ENCODE data around the gene STYK1.

Gene STYK1

GRCh38 chr12:10716277-10716676 lies 42.4 kb upstream of the STYK1 start:
- H3K27me3 ChIP-seq (ENCODE audit: insufficient read depth, low read length, poor library complexity, severe bottlenecking) = no peaks in the 10 kb centered on the region
- H4K20me1 ChIP-seq (ENCODE audit: insufficient read depth, low read length, poor library complexity, severe bottlenecking) = peaks cover 32% of the 10 kb centered on the region
- peak overlapping the region; percentile 74 for H3K4me2 ChIP-seq (ENCODE audit: low read depth, low read length, poor library complexity, severe bottlenecking)
- no peaks in the 10 kb centered on the region for H3K9me2 ChIP-seq (replicated peaks; ENCODE audit: low read depth, low read length)
- peak overlapping the region; percentile 94 for H3K4me3 ChIP-seq (ENCODE audit: low read length, poor library complexity, severe bottlenecking)
- H3K9ac ChIP-seq (ENCODE audit: low read depth, low read length, poor library complexity, severe bottlenecking) = peak overlapping the region; percentile 56
- peaks cover 36% of the 10 kb centered on the region; the same call in 1 of the 2 replicates for H3K36me3 ChIP-seq (ENCODE audit: insufficient read depth, low read length)
- H3K9me3 ChIP-seq (ENCODE audit: insufficient read depth, low read depth, low read length) = no peaks in the 10 kb centered on the region
- H3K79me2 ChIP-seq (ENCODE audit: insufficient read depth, low read length) = peaks cover 61% of the 10 kb centered on the region
- H2AFZ ChIP-seq (ENCODE audit: low read length) = no peak overlapping the region
- peaks cover 47% of the 10 kb centered on the region for H3K4me1 ChIP-seq (ENCODE audit: insufficient read depth, low read length, poor library complexity, severe bottlenecking)
- TF ChIP-seq, protein P1, sequence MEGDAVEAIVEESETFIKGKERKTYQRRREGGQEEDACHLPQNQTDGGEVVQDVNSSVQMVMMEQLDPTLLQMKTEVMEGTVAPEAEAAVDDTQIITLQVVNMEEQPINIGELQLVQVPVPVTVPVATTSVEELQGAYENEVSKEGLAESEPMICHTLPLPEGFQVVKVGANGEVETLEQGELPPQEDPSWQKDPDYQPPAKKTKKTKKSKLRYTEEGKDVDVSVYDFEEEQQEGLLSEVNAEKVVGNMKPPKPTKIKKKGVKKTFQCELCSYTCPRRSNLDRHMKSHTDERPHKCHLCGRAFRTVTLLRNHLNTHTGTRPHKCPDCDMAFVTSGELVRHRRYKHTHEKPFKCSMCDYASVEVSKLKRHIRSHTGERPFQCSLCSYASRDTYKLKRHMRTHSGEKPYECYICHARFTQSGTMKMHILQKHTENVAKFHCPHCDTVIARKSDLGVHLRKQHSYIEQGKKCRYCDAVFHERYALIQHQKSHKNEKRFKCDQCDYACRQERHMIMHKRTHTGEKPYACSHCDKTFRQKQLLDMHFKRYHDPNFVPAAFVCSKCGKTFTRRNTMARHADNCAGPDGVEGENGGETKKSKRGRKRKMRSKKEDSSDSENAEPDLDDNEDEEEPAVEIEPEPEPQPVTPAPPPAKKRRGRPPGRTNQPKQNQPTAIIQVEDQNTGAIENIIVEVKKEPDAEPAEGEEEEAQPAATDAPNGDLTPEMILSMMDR (conservative IDR thresholded peaks at IDR 0.05; ENCODE audit: low read length) = no peak
- TF ChIP-seq EZH2phosphoT487 (IDR thresholded peaks at IDR 0.05; ENCODE audit: borderline replicate concordance) = no peak
- H3F3A ChIP-seq (ENCODE audit: low read depth) = peaks cover 2% of the 10 kb centered on the region; the same call in 1 of the 2 replicates

DNA sequence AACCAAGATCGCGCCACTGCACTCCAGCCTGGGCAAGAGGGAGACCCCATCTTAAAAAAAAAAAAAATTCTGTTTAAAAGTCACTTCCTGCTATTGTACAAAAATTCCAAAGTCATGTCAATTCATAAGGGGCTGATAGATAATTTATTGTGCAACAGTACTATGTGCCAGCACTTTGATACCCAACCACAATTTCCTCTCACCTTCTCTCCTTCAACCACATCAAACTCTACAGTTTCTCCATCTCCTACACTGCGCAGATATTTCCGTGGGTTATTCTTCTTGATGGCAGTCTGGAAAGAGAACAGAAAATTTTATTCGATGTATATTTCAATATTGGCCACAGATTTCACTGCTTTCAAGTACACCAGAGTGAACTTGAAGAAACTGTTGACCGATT lies 41.6 kb upstream of the STYK1 start:
- peaks cover 43% of the 10 kb centered on the region for H3K4me1 ChIP-seq (ENCODE audit: insufficient read depth, low read length, poor library complexity, severe bottlenecking)
- peaks cover 53% of the 10 kb centered on the region for H3K79me2 ChIP-seq (ENCODE audit: insufficient read depth, low read length)

DNA sequence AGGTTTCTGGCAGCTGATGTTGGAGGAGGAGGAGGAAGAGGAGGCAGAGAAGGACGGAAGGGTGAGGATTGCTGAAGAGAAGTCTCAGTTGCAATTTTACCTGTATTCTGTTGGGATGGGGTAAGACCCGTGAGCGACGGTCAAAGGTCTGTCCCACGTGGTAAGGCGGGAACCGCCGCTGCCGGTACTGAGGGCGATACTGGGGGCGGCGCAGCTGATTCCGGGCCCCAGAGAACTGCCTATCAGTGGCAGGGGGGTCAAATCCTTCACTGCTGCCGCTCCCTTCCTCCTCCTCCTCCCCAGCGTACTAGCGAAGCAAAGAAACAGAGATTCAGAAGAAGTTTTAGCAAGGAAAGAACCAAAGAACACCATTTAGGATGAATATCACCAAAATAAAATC lies 36.0 kb upstream of the STYK1 start:
- H3K4me1 ChIP-seq (ENCODE audit: insufficient read depth, low read length, poor library complexity, severe bottlenecking) = peaks cover 4% of the 10 kb centered on the region
- H3K4me3 ChIP-seq (ENCODE audit: low read length, poor library complexity, severe bottlenecking) = no peak overlapping the region
- H3K27me3 ChIP-seq (ENCODE audit: insufficient read depth, low read length, poor library complexity, severe bottlenecking) = no peaks in the 10 kb centered on the region
- H4K20me1 ChIP-seq (ENCODE audit: insufficient read depth, low read length, poor library complexity, severe bottlenecking) = no peaks in the 10 kb centered on the region
- H3K79me2 ChIP-seq (ENCODE audit: insufficient read depth, low read length) = peaks cover 14% of the 10 kb centered on the region; the same call in 1 of the 2 replicates
- H3K9ac ChIP-seq (ENCODE audit: low read depth, low read length, poor library complexity, severe bottlenecking) = no peak overlapping the region
- no peak overlapping the region for H2AFZ ChIP-seq (ENCODE audit: low read length)
- no peak for TF ChIP-seq EZH2phosphoT487 (IDR thresholded peaks at IDR 0.05; ENCODE audit: borderline replicate concordance)
- TF ChIP-seq, protein P1 (conservative IDR thresholded peaks at IDR 0.05; ENCODE audit: low read length) = no peak
- H3F3A ChIP-seq (ENCODE audit: low read depth) = no peaks in the 10 kb centered on the region
- H3K9me2 ChIP-seq (replicated peaks; ENCODE audit: low read depth, low read length) = no peaks in the 10 kb centered on the region
- H3K36me3 ChIP-seq (ENCODE audit: insufficient read depth, low read length) = peaks cover 69% of the 10 kb centered on the region; the same call in 1 of the 2 replicates
- H3K9me3 ChIP-seq (ENCODE audit: insufficient read depth, low read depth, low read length) = no peaks in the 10 kb centered on the region
- H3K4me2 ChIP-seq (ENCODE audit: low read depth, low read length, poor library complexity, severe bottlenecking) = no peak overlapping the region

More for the DNA sequence above, 41.6 kb upstream of the STYK1 start:
- no peaks in the 10 kb centered on the region for H3K27me3 ChIP-seq (ENCODE audit: insufficient read depth, low read length, poor library complexity, severe bottlenecking)
- no peaks in the 10 kb centered on the region for H3K9me2 ChIP-seq (replicated peaks; ENCODE audit: low read depth, low read length)
- no peak overlapping the region for H2AFZ ChIP-seq (ENCODE audit: low read length)
- no peak for TF ChIP-seq EZH2phosphoT487 (IDR thresholded peaks at IDR 0.05; ENCODE audit: borderline replicate concordance)
- TF ChIP-seq, protein P1 (conservative IDR thresholded peaks at IDR 0.05; ENCODE audit: low read length) = no peak
- H3K9ac ChIP-seq (ENCODE audit: low read depth, low read length, poor library complexity, severe bottlenecking) = no peak overlapping the region
- peaks cover 2% of the 10 kb centered on the region; the same call in 1 of the 2 replicates for H3F3A ChIP-seq (ENCODE audit: low read depth)
- peaks cover 37% of the 10 kb centered on the region; the same call in 1 of the 2 replicates for H3K36me3 ChIP-seq (ENCODE audit: insufficient read depth, low read length)
- H3K4me2 ChIP-seq (ENCODE audit: low read depth, low read length, poor library complexity, severe bottlenecking) = peak overlapping the region; percentile 74
- H3K9me3 ChIP-seq (ENCODE audit: insufficient read depth, low read depth, low read length) = no peaks in the 10 kb centered on the region
- H3K4me3 ChIP-seq (ENCODE audit: low read length, poor library complexity, severe bottlenecking) = peak overlapping the region; percentile 94
- peaks cover 28% of the 10 kb centered on the region for H4K20me1 ChIP-seq (ENCODE audit: insufficient read depth, low read length, poor library complexity, severe bottlenecking)

Measured in Loucy (cell line).